HG03097 (cell line): ENCODE results near the gene FOXL3.
"Not testable (repeated sequence)": the region's sequence is repeated elsewhere in the genome, so short reads cannot be mapped to it uniquely, and the experiment has no call there.

Source experiments
- ATAC-seq: cut with Tn5 transposase; IDR thresholded peaks from one replicate; pipeline ENCODE4 v1.9.1; 2021; ENCODE audit not compliant: unreplicated experiment, low FRiP score

Gene FOXL3

GRCh38 chr7:289756-290553 is at the start of gene FOXL3:
Gene FOXL3, plus strand, starts transcription at chr7:290170. Its CDS starts 0 bp downstream, at chr7:290170.
- no peak for ATAC-seq

GRCh38 chr7:240887-241421 is 49.0 kb upstream of the FOXL3 start:
- no peak for ATAC-seq

- ATAC-seq, result no peak
These were observed 48.5 kb upstream of the FOXL3 start for GRCh38 chr7:241513-241912.

- ATAC-seq, result not testable (repeated sequence)
These were observed 47.0 kb upstream of the FOXL3 start for GRCh38 chr7:242826-243579.

- ATAC-seq, result not testable (repeated sequence)
These were observed 46.4 kb upstream of the FOXL3 start for GRCh38 chr7:243580-243978.

- no peak for ATAC-seq
These were observed 45.0 kb upstream of the FOXL3 start for GRCh38 chr7:244974-245373.

GRCh38 chr7:245574-246295 is 44.2 kb upstream of the FOXL3 start:
- ATAC-seq, result no peak

- no peak for ATAC-seq
These were observed 43.5 kb upstream of the FOXL3 start for GRCh38 chr7:246451-246850.

GRCh38 chr7:247181-247580 is 42.8 kb upstream of the FOXL3 start:
- no peak for ATAC-seq

GRCh38 chr7:247636-248035 is 42.3 kb upstream of the FOXL3 start:
- no peak for ATAC-seq

GRCh38 chr7:248732-249435 is 41.1 kb upstream of the FOXL3 start:
- ATAC-seq, result no peak

- no peak for ATAC-seq
These were observed 40.0 kb upstream of the FOXL3 start for GRCh38 chr7:249989-250388.

- no peak for ATAC-seq
These were observed 39.4 kb upstream of the FOXL3 start for GRCh38 chr7:250523-250922.

- ATAC-seq, result no peak
These were observed 39.0 kb upstream of the FOXL3 start for GRCh38 chr7:251005-251404.

- no peak for ATAC-seq
These were observed 38.4 kb upstream of the FOXL3 start for GRCh38 chr7:251446-252175.

GRCh38 chr7:252216-252965 is 37.6 kb upstream of the FOXL3 start:
- no peak for ATAC-seq

GRCh38 chr7:252981-253380 is 37.0 kb upstream of the FOXL3 start:
- ATAC-seq, result no peak

- no peak for ATAC-seq
These were observed 36.2 kb upstream of the FOXL3 start for GRCh38 chr7:253581-254336.
